DND-41 (cell line): ENCODE measurements around the gene AK5.

ENCODE experiments used
- EZH2 ChIP-seq: IDR thresholded peaks from 3 replicates; pipeline ENCODE4 v1.6.1; 2012; ENCODE audit warnings: borderline replicate concordance, low read depth, mild to moderate bottlenecking, moderate library complexity, low read length, inconsistent platforms; ENCODE audit not compliant: severe bottlenecking
- TF ChIP-seq, protein P1 (sequence below): IDR thresholded peaks from 2 replicates; pipeline ENCODE4 v1.5.1; 2012; ENCODE audit warnings: borderline replicate concordance, low read length, moderate library complexity, mild to moderate bottlenecking; ENCODE audit not compliant: poor library complexity, severe bottlenecking; ENCODE audit errors: extremely low read depth

DNA sequence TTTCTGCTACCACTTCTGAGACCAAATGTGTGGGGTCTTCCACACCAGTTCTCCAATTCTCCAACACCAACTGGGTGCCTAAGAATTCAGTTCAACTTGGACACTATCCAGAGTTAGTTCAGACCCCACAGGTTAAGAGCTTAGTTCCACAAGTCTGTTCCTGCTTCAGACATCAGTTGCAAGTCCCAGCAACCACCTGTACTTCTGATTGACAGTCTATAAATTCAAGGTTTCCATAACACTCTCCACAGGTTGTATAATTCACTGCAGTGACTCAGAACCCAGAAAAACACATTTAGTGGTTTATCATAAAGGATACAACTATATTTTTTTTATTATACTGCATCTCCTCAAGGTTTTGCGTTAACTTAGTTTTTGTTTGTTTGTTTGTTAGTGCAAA, 18.7 kb downstream of the AK5 start:
- TF ChIP-seq, protein P1, sequence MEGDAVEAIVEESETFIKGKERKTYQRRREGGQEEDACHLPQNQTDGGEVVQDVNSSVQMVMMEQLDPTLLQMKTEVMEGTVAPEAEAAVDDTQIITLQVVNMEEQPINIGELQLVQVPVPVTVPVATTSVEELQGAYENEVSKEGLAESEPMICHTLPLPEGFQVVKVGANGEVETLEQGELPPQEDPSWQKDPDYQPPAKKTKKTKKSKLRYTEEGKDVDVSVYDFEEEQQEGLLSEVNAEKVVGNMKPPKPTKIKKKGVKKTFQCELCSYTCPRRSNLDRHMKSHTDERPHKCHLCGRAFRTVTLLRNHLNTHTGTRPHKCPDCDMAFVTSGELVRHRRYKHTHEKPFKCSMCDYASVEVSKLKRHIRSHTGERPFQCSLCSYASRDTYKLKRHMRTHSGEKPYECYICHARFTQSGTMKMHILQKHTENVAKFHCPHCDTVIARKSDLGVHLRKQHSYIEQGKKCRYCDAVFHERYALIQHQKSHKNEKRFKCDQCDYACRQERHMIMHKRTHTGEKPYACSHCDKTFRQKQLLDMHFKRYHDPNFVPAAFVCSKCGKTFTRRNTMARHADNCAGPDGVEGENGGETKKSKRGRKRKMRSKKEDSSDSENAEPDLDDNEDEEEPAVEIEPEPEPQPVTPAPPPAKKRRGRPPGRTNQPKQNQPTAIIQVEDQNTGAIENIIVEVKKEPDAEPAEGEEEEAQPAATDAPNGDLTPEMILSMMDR, result no peak
- no peak for TF ChIP-seq EZH2
